GM10266 (cell line): Measurements from ENCODE around the gene UNC79.

ENCODE experiments used
- DNase-seq: peaks from one replicate; pipeline ENCODE4 v3.0.0; 2012; ENCODE audit errors: extremely low spot score
- TF ChIP-seq, protein P1 (sequence below): IDR thresholded peaks from 2 replicates; pipeline ENCODE4 v1.5.1; 2012; ENCODE audit warnings: mild to moderate bottlenecking, low read depth; ENCODE audit not compliant: control insufficient read depth, insufficient read depth; ENCODE audit errors: missing control alignments

UNC79 gene

DNA sequence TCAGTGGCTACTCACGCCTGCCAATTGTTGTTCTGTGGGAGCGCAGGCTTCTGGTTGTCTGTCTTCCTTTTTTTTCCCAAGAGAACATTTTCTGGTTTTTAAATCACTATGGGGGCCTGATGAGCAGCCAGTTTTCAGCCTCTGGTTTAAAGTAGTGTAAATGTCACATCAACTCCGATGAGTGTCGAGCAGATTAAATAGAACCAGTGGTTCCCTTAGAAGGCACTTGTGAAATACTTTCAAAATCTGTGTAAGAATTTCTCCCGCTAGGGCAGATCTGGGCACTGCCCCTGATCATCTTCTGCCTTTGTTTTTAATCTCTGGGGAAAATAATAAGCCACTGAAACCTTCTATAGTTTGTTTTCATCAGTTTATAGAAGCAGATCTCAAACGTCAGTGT, 227.1 kb downstream of the UNC79 start:
- TF ChIP-seq, protein P1, sequence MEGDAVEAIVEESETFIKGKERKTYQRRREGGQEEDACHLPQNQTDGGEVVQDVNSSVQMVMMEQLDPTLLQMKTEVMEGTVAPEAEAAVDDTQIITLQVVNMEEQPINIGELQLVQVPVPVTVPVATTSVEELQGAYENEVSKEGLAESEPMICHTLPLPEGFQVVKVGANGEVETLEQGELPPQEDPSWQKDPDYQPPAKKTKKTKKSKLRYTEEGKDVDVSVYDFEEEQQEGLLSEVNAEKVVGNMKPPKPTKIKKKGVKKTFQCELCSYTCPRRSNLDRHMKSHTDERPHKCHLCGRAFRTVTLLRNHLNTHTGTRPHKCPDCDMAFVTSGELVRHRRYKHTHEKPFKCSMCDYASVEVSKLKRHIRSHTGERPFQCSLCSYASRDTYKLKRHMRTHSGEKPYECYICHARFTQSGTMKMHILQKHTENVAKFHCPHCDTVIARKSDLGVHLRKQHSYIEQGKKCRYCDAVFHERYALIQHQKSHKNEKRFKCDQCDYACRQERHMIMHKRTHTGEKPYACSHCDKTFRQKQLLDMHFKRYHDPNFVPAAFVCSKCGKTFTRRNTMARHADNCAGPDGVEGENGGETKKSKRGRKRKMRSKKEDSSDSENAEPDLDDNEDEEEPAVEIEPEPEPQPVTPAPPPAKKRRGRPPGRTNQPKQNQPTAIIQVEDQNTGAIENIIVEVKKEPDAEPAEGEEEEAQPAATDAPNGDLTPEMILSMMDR = no peak
- no peak for DNase-seq

DNA sequence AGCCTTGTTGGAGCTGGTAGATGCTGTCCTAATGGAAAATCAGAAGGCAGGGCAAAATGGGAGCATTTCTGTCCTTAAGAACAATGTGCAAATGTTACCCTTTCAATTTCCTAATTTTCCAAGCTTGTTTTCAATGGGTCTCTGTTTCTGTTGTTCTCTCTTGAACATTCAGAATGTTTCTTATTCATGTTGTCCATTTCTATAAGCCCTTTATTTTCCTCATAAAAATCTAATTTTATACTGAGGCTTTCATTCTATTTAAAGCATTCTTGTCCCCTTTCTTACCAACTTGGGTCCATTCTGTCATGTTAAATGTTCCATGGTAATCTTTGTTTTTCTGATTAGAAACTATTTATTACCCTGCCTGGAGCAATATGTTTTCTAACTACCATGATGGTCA, 232.6 kb downstream of the UNC79 start:
- DNase-seq = no peak
- TF ChIP-seq, protein P1 = no peak

DNA sequence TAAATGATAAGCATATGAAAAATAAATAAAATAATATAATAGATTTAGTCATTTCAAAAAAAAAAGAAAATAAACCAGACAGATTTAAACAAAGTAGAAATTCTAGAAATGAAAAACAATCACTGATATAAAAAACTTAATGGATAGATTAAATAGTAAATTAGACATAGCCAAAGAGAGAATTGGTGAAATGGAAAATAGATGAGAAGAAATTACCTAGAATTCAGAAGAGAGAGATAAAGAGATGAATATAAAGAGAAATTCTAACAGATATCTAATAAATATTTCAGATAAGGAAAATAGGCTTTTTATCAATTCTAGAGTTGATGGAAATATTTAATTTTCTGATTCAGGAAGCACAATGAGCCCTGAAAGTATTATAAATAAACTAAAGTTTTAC, 234.4 kb downstream of the UNC79 start:
- no peak for DNase-seq
- TF ChIP-seq, protein P1 = no peak

DNA sequence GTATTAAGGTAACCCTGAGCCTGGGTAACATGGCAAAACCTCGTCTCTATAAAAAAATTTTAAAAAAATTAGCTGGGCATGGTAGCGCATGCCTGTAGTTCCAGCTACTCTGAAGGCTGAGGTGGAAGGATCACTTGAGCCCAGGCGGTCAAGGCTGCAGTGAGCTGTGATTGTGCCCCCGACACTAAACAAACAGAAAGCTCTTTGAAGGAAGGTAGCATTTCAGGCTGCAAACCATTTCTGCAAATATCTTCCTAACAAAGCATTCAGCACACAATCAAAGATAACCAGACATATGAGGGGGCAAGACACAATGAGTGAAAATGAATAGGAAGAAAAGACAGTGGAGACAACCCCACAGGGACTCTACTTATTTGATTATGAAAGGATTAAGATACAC, 238.9 kb downstream of the UNC79 start:
- DNase-seq = no peak
- TF ChIP-seq, protein P1 = no peak

DNA sequence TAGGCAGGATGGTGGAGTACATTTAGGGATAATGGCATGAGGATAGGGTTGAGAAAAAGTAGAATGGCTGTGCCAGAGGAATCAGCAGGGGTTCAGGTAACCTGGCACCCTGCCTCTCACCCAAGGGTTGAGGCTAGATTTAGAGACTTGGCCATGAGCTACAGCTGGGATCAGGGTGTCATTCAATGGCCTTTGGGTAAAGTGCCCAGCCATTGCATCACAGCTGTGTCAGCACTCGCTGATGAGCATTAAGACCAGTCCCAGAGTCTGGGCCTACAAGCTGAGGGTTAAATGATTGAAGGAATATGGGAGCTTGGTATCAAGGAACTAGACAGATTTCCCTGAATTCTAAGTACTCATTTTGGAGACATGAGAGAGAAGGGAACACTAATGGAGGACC, 243.6 kb downstream of the UNC79 start:
- DNase-seq = no peak
- TF ChIP-seq, protein P1 = no peak

DNA sequence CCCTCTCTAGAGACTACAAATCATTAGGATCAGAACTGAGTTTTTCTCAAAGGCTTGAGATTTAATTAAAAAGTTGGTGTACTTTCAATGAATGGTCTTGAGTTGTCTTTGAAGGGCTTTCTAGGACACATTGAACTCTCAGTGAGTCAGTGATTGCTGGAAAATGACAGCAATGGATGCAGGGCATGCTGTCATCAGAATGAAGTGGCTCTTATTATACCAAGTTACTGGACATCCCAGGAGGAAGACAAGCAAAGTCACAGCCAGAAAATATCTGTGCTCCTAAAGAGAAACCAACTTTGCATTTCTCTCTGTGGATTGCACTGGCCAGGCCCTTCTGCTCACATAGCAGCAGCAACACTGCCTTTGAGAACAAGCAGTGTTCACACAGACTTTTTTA, 244.9 kb downstream of the UNC79 start:
- TF ChIP-seq, protein P1 = no peak
- no peak for DNase-seq

DNA sequence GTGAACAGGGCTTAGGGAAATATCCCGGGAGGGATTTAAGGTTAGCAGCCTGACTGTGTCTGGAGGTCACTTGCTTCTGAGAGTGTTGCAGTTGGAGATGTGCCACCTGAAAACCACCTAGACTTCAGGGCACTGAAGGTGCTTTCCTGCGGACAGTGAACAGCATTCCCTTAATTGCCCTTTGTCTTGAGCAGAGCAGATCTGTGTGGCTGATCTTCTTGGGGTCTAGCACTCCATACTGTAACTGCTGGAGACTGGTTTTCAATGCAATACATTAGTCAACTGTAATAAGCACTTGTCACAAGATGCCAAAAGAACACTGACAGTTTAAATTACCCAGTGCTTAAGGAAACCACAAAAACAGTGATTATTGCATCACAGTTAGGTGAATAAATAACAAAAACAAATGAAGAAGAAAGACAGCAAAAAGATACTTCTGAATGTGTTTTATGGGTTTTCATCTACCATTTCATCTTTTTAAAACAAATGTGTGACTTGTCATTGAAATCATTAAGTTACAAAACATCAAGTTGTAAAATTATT, 245.7 kb downstream of the UNC79 start:
- DNase-seq = no peak
- TF ChIP-seq, protein P1 = no peak
